ENCODE results near the gene KANTR. TPM values are rescaled to one million over a fixed set of nuclear protein-coding genes. Genes with fewer than 3 reads are reported as not detected.

The KANTR gene
- total RNA-seq, 1 experiment from 2014 or later: 7.7 TPM

DNA sequence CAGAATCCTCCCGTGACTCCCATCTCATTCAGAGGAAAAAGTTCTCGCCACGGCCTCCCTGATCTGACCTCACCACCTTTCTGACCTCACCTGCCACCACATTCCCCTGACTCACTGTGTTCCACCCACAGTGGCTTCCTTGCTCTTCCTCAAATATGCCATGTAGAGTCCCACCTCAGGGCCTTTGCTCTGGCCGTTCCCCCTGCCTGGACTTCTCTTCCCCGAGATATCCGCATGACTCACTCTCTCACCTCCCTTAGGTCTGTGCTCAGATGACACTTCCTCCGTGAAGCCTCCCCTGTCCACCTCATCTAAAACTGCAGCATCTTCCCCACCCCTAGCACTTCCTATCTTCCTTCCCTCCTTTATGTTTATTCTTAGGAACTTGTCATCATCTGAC lies 18.9 kb upstream of the KANTR start:
- Histone ChIP-seq H3K27ac (ENCODE audit: insufficient read length, low read depth, low read length) (no peak overlapping the region), H3K9ac (ENCODE audit: extremely low read depth, insufficient read length, low read length) (no peak overlapping the region), H3K4me1 (ENCODE audit: insufficient read depth, low read length) (no peaks in the 10 kb centered on the region), H2AFZ (ENCODE audit: low read length) (no peak overlapping the region), H3K23me2 (ENCODE audit: insufficient read length, low read depth, low read length, poor library complexity, severe bottlenecking) (peaks cover 4% of the 10 kb centered on the region), H3K9me3 (ENCODE audit: control insufficient read depth, low read depth, low read length) (peaks cover 31% of the 10 kb centered on the region), H3K18ac (ENCODE audit: insufficient read length, low read depth, low read length) (no peak overlapping the region), H3K4ac (ENCODE audit: low read depth, low read length) (no peak overlapping the region), H4K91ac (ENCODE audit: insufficient read length, low read depth, low read length) (no peak overlapping the region), H3T11ph (ENCODE audit: low read length) (no peak overlapping the region), H2BK5ac (ENCODE audit: insufficient read length, low read length) (no peak overlapping the region), H2AK5ac (ENCODE audit: insufficient read length, low read length) (no peak overlapping the region), H4K8ac (replicated peaks; ENCODE audit: insufficient read length, low read depth, low read length) (no peak overlapping the region), H2BK15ac (ENCODE audit: low read depth, low read length) (no peak overlapping the region), H3K27me3 (ENCODE audit: insufficient read depth, low read length) (no peaks in the 10 kb centered on the region), H2BK12ac (ENCODE audit: insufficient read length, low read depth, low read length) (no peak overlapping the region), H3K56ac (ENCODE audit: insufficient read length, low read depth, low read length) (no peak overlapping the region), H2BK20ac (ENCODE audit: low read depth, low read length, poor library complexity, severe bottlenecking) (no peak overlapping the region), H3K79me1 (ENCODE audit: insufficient read depth, low read depth, low read length, poor library complexity, severe bottlenecking) (no peaks in the 10 kb centered on the region), H4K20me1 (ENCODE audit: control insufficient read depth, insufficient read depth, insufficient read length) (no peaks in the 10 kb centered on the region), H3K23ac (ENCODE audit: insufficient read length, low read depth, low read length) (no peak overlapping the region), H4K5ac (ENCODE audit: insufficient read length, low read depth, low read length) (no peak overlapping the region), H2BK120ac (ENCODE audit: low read depth, low read length, poor library complexity, severe bottlenecking) (no peak overlapping the region), H3K79me2 (ENCODE audit: insufficient read depth, low read length) (no peaks in the 10 kb centered on the region), H3K4me2 (ENCODE audit: insufficient read depth, insufficient read length, low read length) (no peak overlapping the region), H3K14ac (ENCODE audit: insufficient read depth, low read length) (no peak overlapping the region)
- Mint-ChIP-seq H3K4me1 (peaks cover 13 to 17% of the 10 kb centered on the region in 2 experiments), H3K27me3 (ENCODE audit: low read depth) (peaks cover 8% of the 10 kb centered on the region), H3K27ac (peak overlapping the region in 1 of 3 experiments; percentile 24; a peak in 2 of 7 replicates), H3K4me3 (no peak overlapping the region), H3K36me3 (ENCODE audit: insufficient read depth in 1 of 3, low read depth in 3 of 3) (peaks cover 2 to 13% (median 4%) of the 10 kb centered on the region in 3 experiments; a peak in 5 of 7 replicates), H3K9me3 (peaks cover 63 to 66% of the 10 kb centered on the region in 2 experiments)
- whole genome bisulfite sequencing (ENCODE audit: extremely low coverage, insufficient read length, low lambda C conversion rate): no CpG with 5 or more reads among the region's 7 CpGs
- TF ChIP-seq CTCF (conservative IDR thresholded peaks at IDR 0.05): no peak
- DNase-seq: peak; percentile 41

Measured in H9 (cell line).